DMS53 treated with DMSO at 0.1 percent for 48 hours (cell line): ENCODE data around the gene GNG13.
"Not testable (repeated sequence)": the region's sequence is repeated elsewhere in the genome, so short reads cannot be mapped to it uniquely, and the experiment has no call there.

ENCODE experiments used
- DNase-seq: peaks from one replicate; lab custom pipeline; 2025; ENCODE audit not compliant: unreplicated experiment; lab: John Stamatoyannopoulos, UW

The GNG13 gene

DNA sequence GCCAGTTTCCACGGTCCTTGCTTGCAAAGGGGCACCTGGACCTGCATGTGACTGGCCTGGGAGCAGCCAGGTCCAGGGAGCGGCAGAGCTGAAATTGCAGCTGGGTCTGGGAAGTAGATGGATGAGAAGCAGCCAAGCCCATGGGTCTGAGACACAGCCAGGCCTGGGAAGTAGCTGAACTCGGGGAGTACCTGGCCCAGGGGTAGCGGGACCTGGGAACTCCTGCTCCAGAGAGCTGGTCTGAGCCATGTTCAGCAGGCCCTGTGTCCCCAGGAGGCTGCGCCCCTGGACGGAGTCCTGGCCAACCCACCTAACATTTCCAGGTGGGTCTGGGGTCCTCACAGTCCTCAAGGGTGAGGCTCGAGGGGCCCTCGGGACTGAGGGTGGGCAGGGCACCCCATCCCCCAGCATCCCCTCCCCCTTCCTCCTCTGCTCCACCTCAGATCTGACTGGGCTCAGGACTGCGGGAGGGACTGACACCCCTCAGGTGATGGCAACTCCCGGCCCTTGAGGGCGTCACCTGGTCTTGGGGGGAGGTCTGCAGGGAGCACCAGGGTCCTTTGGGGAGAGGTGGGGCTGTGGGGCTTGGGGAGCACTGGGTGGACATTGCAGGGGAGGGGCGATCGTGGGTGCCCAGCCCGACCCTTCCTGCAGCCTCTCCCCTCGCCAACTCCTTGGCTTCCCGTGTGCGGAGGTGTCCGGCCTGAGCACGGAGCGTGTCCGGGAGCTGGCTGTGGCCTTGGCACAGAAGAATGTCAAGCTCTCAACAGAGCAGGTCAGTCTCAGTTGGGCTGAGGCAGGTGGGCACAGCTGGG is 37.0 kb downstream of the GNG13 start:
- DNase-seq: no peak

GRCh38 chr16:762595-763268 is 37.8 kb downstream of the GNG13 start:
- no peak for DNase-seq

- no peak for DNase-seq
Observed at GRCh38 chr16:761625-762513, 38.7 kb downstream of the GNG13 start.

DNA sequence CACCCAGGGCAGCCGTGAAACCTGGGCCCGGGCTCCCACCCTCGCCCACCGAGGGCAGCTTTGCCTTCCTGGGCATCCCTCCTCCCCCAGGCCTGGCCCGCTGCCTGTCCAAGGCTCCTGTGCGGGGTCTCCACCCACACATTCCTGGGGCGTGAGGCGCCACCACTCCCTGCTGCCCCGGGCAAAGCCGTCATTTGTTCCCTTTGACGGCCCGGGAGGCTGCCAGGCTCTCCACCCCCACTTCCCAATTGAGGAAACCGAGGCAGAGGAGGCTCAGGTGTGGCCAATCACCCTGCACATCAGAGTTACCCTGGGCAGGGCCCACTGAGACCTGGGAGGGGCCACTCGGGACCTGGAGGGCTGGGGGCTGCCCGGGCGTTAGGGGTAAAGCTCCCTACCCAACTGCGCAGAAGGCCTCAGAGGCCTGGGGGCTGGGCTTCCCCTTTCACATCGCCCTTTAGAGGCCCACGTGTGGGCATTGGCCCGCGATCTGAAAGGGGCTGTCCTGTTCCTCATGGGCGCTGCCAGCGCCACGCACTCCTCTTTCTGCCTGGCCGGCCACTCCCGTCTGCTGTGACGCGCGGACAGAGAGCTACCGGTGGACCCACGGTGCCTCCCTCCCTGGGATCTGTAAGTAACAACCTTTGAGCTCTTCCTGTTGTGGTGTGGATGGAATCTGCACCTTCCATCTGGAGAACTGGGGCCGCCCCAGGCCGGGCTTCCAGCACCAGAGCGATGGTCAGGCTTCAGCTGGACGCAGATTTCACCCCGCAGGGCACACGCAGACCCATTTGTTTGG is 39.8 kb downstream of the GNG13 start, which contains the start of gene MSLN:
Gene MSLN, plus strand, starts transcription at position 190 of the 799 bp plus-strand sequence. CDS start 1,947 bp downstream, outside the sequence.
- no peak for DNase-seq

DNA sequence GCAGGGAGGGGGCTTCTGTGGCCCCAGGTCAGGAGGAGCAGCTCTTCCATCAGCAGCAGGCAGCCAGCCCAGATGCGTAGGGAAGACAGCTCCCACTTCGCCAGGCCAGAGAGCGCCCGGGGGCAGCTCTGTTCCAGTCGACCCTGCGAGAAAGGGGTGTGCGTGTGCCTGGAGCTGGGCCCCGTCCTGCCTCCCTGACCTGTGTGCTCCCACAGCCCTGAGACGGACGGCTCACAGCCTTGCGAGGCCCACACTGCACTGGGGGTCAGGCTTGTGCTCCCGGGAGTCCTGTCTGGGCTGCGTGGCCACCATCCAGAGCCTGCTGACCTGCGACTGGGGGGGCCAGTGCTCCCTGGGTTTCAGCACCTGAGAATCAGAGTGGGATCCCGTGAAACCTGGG is 40.5 kb downstream of the GNG13 start:
- no peak for DNase-seq

GRCh38 chr16:759110-759910 is 41.2 kb downstream of the GNG13 start:
- peak; percentile 17 for DNase-seq

DNA sequence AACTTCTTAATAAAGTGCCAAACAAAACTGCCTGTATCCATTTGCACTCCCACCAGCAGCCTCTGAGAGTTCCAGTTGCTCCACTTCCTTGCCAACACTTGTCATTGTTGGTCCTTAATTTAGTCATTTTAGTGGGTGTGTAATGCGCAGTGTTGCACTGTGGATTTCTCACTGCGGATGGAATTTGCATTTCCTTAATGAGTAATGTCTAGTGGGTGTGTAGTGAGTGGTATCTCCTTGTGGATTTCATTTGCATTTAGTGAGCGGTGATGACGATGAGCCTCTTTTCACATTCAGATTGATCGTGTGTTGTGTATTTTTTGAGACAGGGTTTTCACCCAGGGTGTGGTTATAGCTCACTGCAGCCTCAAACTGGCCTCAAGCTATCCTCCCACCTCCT is 44.1 kb downstream of the GNG13 start:
- no peak for DNase-seq

- no peak for DNase-seq
Observed at GRCh38 chr16:754656-755055, 45.9 kb downstream of the GNG13 start.

DNA sequence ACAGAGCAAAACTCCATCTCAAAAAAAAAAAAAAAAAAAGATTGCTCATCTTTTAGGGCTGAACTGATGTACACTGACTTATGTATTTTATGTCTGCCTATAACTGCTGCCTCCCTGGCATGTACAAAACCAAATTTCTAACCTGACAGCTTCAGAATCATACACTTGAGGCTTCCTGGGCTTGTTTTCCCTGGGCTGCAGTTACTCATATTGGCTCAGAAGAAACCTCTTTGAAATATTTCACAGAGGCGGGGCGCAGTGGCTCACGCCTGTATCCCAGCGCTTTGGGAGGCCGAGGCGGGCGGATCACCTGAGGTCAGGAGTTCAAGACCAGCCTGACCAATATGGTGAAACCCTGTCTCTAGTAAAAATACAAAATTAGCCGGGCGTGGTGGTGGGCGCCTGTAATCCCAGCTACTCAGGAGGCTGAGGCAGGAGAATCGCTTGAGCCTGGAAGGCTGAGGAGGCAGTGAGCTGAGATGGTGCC is 46.4 kb downstream of the GNG13 start:
- not testable (repeated sequence) for DNase-seq

GRCh38 chr16:752007-752312 is 48.6 kb downstream of the GNG13 start:
- no peak for DNase-seq

DNA sequence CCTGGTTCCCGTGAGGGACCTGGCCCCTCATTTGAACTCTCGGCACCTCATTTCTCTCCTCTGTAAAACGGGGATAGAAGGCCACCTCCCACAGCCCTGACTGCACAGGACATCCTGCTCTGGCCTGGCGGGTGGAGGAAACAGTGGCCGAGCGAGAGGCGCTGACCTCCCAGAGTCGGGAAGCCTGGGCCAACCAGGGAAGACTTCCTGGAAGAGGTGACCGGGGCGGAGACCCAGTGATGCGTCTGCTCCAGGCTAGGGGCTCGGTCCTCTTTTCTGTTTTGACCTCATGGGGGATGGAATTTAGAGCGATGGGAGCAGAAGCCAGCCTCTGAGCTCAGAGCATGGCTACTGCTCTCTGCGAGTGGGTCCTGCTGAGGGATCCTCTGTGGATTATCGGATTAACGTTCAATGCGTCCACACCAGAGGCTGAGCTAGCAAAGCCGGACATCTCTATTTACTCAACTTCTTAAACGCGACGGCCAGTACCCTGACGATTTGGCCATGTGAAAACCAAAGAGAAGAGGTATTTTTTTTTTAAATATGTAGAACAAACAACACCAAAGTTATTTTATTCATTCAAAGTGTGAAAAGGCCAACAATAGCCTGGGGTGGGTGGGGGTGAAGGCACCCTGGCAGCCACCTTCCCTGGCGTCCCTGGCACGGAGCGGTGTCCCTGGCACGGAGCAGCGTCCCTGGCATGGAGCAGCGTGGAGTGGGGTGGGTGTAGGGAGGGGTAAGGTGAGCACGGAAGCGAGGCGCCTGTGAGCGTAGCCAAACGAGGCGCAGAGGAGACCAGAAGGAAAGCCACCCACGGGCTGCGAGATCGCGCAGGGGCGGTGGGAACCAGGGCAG is 49.2 kb downstream of the GNG13 start:
- no peak for DNase-seq

DNA sequence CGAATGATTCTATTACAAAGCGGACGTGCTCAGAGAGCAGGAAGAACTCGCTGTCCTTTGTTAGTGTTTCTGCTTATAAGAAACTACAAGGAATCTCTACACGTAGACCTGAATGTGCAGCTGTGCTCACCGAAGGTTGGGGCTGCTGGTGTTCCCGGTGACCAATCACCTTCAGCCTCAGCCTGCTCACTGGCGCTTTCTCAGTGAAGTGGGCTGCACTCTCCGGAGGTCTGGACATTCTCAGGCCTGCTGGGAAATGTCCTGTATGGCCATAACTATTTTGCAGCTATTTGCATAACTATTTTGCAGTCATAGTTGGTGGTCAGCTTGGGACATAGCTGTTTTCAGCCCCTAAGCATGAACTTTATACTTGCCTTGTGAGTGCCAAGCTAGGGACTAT is 50.0 kb downstream of the GNG13 start:
- no peak for DNase-seq

GRCh38 chr16:749010-749409 is 51.5 kb downstream of the GNG13 start:
- DNase-seq: no peak
